HEK293T (cell line): ENCODE measurements around the gene RNF8.

Experiments used
- BHLHE40 ChIP-seq: fragments of 450-650 bp; IDR thresholded peaks from 2 replicates; pipeline ENCODE4 v1.6.1; 2016; ENCODE audit warnings: mild to moderate bottlenecking, moderate library complexity, borderline replicate concordance
- ELF4 ChIP-seq: fragments of 450-650 bp; IDR thresholded peaks from 2 replicates; pipeline ENCODE4 v1.6.1; 2017; ENCODE audit warnings: antibody characterized with exemption
- NFRKB ChIP-seq: fragments of 450-650 bp; IDR thresholded peaks from 2 replicates; pipeline ENCODE4 v1.6.1; 2016; ENCODE audit warnings: mild to moderate bottlenecking, moderate library complexity
- SUZ12 ChIP-seq: fragments of 450-650 bp; IDR thresholded peaks from 2 replicates; pipeline ENCODE4 v1.6.1; 2016; ENCODE audit warnings: mild to moderate bottlenecking
- TARDBP ChIP-seq: fragments of 450-650 bp; IDR thresholded peaks from 2 replicates; pipeline ENCODE4 v1.6.1; 2016
- ZNF384 ChIP-seq: fragments of 450-650 bp; IDR thresholded peaks from 2 replicates; pipeline ENCODE4 v1.6.1; 2016

DNA sequence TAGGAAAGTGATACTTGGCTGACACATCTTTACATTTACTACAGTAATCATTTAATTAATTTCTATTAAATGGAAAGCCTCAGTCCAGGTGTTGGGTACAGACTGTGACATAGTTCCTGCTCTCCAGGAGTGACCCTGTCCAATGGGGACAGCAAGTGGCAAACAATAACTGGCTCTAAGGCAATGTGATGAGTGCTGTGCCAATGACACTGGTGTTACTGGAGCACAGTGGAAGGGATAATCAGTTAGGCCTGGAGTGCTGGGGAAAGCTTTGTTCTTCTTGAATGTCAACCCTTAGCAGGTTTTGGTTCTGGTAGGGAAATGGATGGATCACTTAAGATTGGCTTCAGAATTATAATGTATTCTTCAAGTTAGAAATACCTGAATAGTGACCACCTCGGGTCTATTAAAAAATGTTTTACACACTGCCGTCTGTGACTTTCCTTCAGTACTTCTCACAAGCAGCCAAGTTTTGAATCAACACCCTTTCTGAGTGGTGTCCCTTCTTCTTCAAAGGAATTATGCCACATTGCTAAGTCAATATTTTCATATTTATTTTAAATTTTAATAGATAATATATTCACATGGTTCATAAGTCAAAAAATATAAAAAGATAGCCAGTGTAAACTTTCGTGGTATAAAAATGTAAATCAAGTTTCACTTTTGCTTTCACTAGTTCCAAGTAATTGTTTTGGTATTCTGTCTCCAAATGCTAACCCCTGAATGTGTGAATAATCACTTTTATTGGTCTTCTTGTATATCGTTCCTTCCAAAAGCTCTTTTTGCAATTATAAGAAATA is 88.8 kb downstream of the RNF8 start:
- TF ChIP-seq ZNF384, result no peak
- TF ChIP-seq SUZ12, result no peak
- TF ChIP-seq NFRKB, result no peak
- TF ChIP-seq TARDBP, result no peak
- TF ChIP-seq BHLHE40, result no peak
- no peak for TF ChIP-seq ELF4
